Subcutaneous abdominal adipose tissue (tissue), 5 donors: ENCODE data around the gene NPY1R.

Experiments
- H3K27ac ChIP-seq: one replicate; pipeline ENCODE4 v1.7.0; 2013; ENCODE audit warnings: low read depth, mild to moderate bottlenecking, inconsistent platforms, low read length, moderate library complexity
- H3K27me3 ChIP-seq, 5 donors: one replicate each; pipeline ENCODE4 v1.7.0; 2013; ENCODE audit warnings: low read length in 5 of 5, inconsistent platforms in 1 of 5; ENCODE audit not compliant: control insufficient read depth in 5 of 5, insufficient read depth in 4 of 5
- H3K36me3 ChIP-seq, 5 donors: one replicate each; pipeline ENCODE4 v1.7.0; 2013; ENCODE audit warnings: low read length in 5 of 5; ENCODE audit not compliant: control insufficient read depth in 5 of 5, insufficient read depth in 5 of 5
- H3K4me1 ChIP-seq, 5 donors: one replicate each; pipeline ENCODE4 v1.7.0; 2013; ENCODE audit warnings: low read length in 5 of 5, mild to moderate bottlenecking in 3 of 5, moderate library complexity in 1 of 5; ENCODE audit not compliant: control insufficient read depth in 5 of 5, insufficient read depth in 5 of 5
- H3K4me3 ChIP-seq, 5 donors: one replicate each; pipeline ENCODE4 v1.7.0; 2013; ENCODE audit warnings: low read length in 5 of 5, low read depth in 1 of 5
- H3K9ac ChIP-seq, 5 donors: one replicate each; pipeline ENCODE4 v1.7.0; 2013; ENCODE audit warnings: low read length in 5 of 5, mild to moderate bottlenecking in 4 of 5, moderate library complexity in 3 of 5
- H3K9me3 ChIP-seq, 5 donors: one replicate each; pipeline ENCODE4 v1.7.0; 2013; ENCODE audit warnings: low read length in 5 of 5; ENCODE audit not compliant: control insufficient read depth in 5 of 5
- donor health status: healthy.
- donor health status: healthy.
- donor health status: healthy.
- donor health status: healthy.
- donor health status: healthy.

Gene NPY1R

GRCh38 chr4:163343604-163344146 lies 11.3 kb upstream of the NPY1R start, which contains the start of gene NPY5R:
TSS of gene NPY5R (plus strand) at chr4:163343892. CDS start at chr4:163350274, 6,382 bp downstream.
- Histone ChIP-seq H3K9me3 (no peaks in the 10 kb centered on the region), H3K27me3 (peaks cover 0 to 6% (median 3%) of the 10 kb centered on the region in 5 donors), H3K4me1 (peaks cover 0 to 35% (median 15%) of the 10 kb centered on the region in 5 donors), H3K9ac (peak within 1 kb of the TSS in 4 of 5 donors; percentile 31 to 74 (median 52)), H3K36me3 (peaks cover 0 to 9% (median 0%) of the 10 kb centered on the region in 5 donors), H3K4me3 (peak within 1 kb of the TSS; percentile 66 to 94 (median 78)), H3K27ac (peak within 1 kb of the TSS; percentile 78)

- no peak overlapping the region for H3K4me3 ChIP-seq
- H3K4me1 ChIP-seq: peaks cover 3 to 28% (median 25%) of the 10 kb centered on the region in 5 donors
- H3K9me3 ChIP-seq: no peaks in the 10 kb centered on the region
- H3K36me3 ChIP-seq: no peaks in the 10 kb centered on the region
- peaks cover 0 to 5% (median 0%) of the 10 kb centered on the region in 5 donors for H3K27me3 ChIP-seq
- H3K27ac ChIP-seq: no peak overlapping the region
- no peak overlapping the region for H3K9ac ChIP-seq
Observed at GRCh38 chr4:163335384-163335783, 3.0 kb upstream of the NPY1R start.

GRCh38 chr4:163331629-163332376 lies 593 bp downstream of the NPY1R start:
- H3K27me3 ChIP-seq: peaks cover 0 to 5% (median 0%) of the 10 kb centered on the region in 5 donors
- H3K27ac ChIP-seq: peak overlapping the region; percentile 81

GRCh38 chr4:163330916-163331628 lies 1.3 kb downstream of the NPY1R start:
- peaks cover 0 to 5% (median 0%) of the 10 kb centered on the region in 5 donors for H3K27me3 ChIP-seq
- H3K4me3 ChIP-seq: peak overlapping the region; percentile 74 to 86 (median 80)
- H3K9ac ChIP-seq: peak overlapping the region in 4 of 5 donors; percentile 7 to 82 (median 68)
- H3K27ac ChIP-seq: peak overlapping the region; percentile 81
- peaks cover 3 to 45% (median 28%) of the 10 kb centered on the region in 5 donors for H3K4me1 ChIP-seq
- peaks cover 0 to 2% (median under 1%) of the 10 kb centered on the region in 5 donors for H3K36me3 ChIP-seq
- H3K9me3 ChIP-seq: no peaks in the 10 kb centered on the region

More at GRCh38 chr4:163331629-163332376, 593 bp downstream of the NPY1R start:
- H3K9me3 ChIP-seq: no peaks in the 10 kb centered on the region
- H3K4me3 ChIP-seq: peak overlapping the region; percentile 74 to 94 (median 80)
- peak overlapping the region; percentile 52 to 82 (median 72) for H3K9ac ChIP-seq
- H3K36me3 ChIP-seq: no peaks in the 10 kb centered on the region
- H3K4me1 ChIP-seq: peaks cover 3 to 45% (median 28%) of the 10 kb centered on the region in 5 donors

GRCh38 chr4:163317110-163317509 lies 15.3 kb downstream of the NPY1R start:
- no peaks in the 10 kb centered on the region for H3K27me3 ChIP-seq
- no peak overlapping the region for H3K27ac ChIP-seq
- H3K9me3 ChIP-seq: peaks cover 0 to 20% (median 12%) of the 10 kb centered on the region in 5 donors
- H3K36me3 ChIP-seq: no peaks in the 10 kb centered on the region
- H3K9ac ChIP-seq: no peak overlapping the region
- H3K4me3 ChIP-seq: peak overlapping the region in 1 of 5 donors; percentile 6
- H3K4me1 ChIP-seq: no peaks in the 10 kb centered on the region

GRCh38 chr4:163309466-163309865 lies 22.9 kb downstream of the NPY1R start:
- H3K9me3 ChIP-seq: no peaks in the 10 kb centered on the region
- no peaks in the 10 kb centered on the region for H3K27me3 ChIP-seq
- no peak overlapping the region for H3K9ac ChIP-seq
- no peaks in the 10 kb centered on the region for H3K36me3 ChIP-seq
- no peak overlapping the region for H3K4me3 ChIP-seq
- H3K27ac ChIP-seq: no peak overlapping the region
- H3K4me1 ChIP-seq: peaks cover 0 to 3% (median 0%) of the 10 kb centered on the region in 5 donors

- Histone ChIP-seq H3K4me1 (no peaks in the 10 kb centered on the region), H3K9me3 (peaks cover 0 to 9% (median 0%) of the 10 kb centered on the region in 5 donors), H3K27me3 (no peaks in the 10 kb centered on the region), H3K4me3 (no peak overlapping the region), H3K27ac (no peak overlapping the region), H3K36me3 (no peaks in the 10 kb centered on the region), H3K9ac (no peak overlapping the region)
Observed at GRCh38 chr4:163303069-163303468, 29.3 kb downstream of the NPY1R start.

- Histone ChIP-seq H3K27me3 (no peaks in the 10 kb centered on the region), H3K9me3 (peaks cover 0 to 9% (median 0%) of the 10 kb centered on the region in 5 donors)
Observed at GRCh38 chr4:163300445-163300844, 32.0 kb downstream of the NPY1R start.

GRCh38 chr4:163295138-163295537 lies 37.3 kb downstream of the NPY1R start:
- Histone ChIP-seq H3K27ac (no peak overlapping the region), H3K9me3 (peaks cover 0 to 9% (median 0%) of the 10 kb centered on the region in 5 donors), H3K36me3 (no peaks in the 10 kb centered on the region), H3K9ac (no peak overlapping the region), H3K4me3 (no peak overlapping the region), H3K4me1 (no peaks in the 10 kb centered on the region), H3K27me3 (no peaks in the 10 kb centered on the region)

More at GRCh38 chr4:163300445-163300844, 32.0 kb downstream of the NPY1R start:
- Histone ChIP-seq H3K9ac (no peak overlapping the region), H3K4me3 (no peak overlapping the region), H3K4me1 (no peaks in the 10 kb centered on the region), H3K27ac (no peak overlapping the region), H3K36me3 (no peaks in the 10 kb centered on the region)
